ENCODE measurements around the gene TACC2.

The TACC2 gene

DNA sequence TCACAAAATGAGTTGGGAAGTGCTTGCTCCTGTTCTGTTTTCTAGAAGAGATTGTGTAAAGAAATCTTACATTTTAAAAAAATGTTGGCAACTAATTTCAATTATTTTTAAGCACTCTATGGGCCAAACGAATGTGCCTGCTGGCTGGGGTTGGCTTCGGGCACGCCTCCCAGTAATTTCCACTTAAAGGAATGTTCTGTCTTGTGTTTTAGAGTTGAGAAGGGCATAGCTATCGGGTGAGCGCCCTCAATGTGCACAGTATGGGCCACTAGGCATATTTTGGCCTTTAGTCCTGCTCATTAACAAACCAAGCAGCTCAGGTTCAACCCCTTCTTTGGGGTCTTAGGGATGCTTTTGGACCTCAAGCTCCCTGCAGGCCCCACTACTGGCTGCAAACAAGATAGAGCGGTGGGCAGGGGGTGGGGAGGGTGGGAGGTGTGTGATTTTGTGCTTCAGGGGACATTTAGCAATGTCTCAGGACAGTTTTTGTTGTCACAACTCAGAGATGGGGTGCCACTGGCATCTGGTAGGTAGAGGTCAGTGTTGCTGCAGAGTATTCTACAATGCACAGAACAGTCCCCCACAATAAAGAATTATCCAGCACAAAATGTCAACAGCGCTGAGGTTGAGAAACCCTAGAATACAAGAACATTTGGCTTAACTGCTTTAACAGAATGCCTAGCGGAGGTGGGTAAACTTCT, 40.7 kb downstream of the TACC2 start:
- DNase-seq: no peak

DNA sequence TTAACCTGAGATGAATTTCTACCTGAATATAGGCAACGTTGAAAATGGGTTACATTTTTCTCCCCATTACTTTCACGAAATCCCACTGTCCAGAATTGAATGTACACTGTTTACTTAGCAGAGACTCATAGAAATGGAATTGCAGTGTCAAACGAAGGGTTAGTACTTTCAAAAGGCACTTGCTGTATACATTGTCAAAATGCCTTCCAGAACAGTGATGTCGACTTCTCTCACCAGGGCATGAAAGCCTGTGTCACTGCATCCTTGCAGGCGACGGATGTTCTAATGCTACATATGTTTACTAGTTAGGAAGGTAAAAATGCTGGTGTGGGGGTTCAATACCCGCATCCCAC, 41.2 kb downstream of the TACC2 start:
- no peak for DNase-seq

DNA sequence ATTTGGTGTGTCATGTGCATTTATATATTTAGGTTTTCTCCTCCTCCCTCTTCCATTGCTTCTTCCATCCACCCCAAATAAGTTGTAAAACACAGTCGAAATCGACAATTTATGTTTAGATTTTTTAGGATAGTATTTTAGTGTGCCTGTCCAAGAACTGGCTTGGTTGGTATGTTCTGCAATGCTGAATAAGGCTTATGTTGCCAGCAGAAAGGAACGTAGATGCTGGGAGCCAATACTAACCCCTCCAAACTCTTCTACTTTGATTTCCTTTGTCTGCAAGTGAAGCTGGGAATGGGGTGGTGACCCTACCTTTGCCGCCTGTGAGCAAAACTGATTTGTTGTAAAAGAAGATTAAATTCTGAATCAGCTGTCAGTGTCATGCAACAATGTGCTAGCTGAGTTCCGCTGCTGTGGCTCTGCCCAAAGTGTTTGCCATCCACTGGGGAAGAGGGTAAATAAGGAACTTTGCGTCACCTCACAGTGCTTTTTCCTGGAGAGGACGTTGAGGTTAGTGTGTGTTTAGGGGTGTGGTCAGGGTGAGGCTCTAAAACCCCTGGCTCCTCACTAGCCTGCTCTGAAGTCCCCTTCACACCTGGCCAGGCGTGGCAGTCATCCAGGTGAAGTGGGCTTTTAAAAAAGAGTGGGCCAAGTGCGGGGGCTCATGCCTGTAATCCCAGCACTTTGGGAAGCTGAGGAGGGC, 44.4 kb downstream of the TACC2 start:
- DNase-seq: no peak

DNA sequence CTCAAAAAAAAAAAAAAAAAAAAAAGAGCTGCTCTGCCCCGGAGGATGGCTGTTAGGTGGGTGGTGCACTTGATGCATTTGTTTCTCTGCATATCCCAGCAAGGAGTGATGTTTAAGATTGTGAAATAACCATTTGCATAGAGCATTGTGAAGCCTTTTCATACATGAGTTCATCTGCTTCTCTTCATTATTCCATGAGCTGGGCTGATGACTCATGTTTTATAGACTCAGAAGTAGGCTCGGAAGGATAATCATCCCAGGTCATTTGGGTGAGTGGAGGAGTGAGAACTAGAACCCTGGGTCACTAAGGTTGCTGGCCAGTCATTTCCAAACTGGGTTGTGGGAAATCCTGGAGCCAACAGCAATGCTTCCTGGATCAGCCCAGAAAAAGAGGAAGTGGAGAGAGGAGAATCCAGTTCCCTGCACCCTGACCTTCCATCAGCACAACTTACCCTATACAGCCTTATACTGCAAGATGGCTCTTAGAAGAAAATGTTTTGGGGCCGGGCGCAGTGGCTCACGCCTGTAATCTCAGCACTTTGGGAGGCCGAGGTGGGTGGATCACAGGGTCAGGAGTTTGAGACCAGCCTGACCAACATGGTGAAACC, 45.3 kb downstream of the TACC2 start:
- no peak for DNase-seq

DNA sequence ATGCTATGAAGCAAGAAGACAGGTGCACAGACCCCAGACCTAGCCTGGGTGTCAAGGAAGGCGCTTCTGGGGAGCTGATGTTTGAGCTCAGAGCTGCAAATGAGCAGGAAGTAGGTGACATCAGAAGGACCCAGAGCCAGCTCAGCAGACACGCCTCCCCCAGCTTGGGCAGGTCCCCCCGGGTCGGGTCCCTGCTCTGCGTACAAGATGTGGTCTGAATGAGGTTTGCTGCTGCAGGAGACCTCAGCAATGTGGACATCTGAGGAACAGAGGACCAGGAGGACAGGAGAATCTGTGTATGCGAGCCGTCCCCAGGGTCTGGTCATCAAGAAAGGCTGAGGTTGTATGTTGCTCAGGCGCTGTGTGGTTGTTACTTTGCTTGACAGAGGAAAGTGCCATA, 51.8 kb downstream of the TACC2 start:
- no peak for DNase-seq

DNA sequence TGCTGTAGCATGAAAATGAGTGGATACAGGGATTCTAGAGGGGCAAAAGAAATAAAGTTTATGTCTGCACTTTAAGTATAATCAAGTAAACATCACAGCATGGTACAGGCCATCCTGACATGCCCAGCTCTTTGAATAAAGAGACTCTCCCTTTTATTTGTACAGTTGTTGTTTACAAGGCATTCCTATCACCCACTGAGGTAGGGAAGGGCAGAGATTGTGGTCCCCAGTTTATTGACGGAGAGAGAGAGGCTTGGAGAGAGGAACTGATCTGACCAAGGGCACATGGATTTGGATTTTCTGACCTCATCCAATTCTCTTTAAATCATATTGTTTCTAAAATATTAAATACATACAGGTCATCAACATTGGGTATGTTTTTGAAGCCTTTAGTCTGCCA, 53.9 kb downstream of the TACC2 start:
- DNase-seq: no peak

DNA sequence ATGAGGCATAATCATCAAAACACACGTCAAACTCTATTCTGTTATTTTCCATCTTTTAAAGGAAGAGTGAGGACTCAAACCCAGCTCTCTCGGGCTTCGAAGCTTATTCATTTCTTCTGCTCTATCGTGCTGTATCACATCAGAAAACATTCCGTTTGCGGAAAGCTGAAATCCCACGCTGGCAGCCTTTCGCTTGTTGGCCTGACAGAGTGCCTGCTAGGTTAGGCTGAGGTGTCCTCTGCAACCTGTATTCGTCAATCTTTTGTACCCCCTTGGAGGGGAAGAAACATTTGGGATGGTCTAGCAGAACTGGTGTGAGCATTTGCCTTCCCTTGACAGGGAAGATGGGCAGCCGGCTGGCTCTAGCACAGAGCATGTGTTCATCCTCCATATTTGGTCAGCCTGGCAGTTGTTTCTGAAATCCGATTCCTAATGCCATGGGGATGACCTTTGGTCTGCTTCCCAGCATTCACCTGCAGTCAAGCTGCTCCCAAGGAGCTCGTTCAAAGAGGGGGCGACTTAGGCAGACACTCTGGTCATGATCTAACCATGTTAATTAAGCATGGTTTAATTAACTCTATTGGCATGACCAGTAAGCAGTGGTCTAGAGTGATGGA, 55.2 kb downstream of the TACC2 start:
- DNase-seq: no peak

DNA sequence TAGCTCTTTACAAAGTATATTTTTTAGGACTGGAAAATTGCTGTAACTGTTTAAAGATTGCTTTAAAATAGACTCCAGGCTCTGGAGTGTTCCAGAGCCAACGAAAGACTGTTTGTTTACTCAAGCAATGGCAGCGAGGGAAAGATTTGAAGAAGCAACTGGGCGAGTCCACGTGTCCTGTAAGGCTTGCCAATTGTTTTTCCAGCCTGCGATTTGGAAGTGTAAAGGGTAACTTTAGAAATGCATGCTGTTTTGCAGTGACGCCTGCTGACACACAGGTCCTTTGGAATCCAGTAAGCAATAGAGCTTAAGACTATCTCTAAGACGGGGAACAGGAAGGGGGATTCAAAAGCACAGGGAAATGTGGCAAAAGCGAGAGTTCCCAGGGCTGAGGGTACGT, 55.8 kb downstream of the TACC2 start:
- no peak for DNase-seq

DNA sequence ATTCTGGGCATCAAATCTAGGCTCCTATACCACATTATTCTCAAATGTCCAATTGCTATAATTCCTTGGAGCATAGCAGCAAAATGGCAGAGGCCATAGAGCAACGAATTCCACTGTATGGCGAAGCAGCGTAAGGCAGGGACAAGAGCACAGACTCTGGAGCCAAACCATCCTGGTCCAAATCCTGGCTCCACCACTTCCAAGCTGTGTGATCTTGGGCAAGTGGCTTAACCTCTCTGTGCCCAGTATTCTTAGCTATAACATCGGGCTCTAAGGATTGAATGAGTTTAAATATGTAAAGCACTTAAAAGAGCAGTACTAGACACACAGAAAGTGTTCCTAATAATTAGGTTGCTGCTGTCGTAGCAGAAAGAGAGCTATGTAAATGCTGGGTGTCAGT, 56.2 kb downstream of the TACC2 start:
- DNase-seq: no peak

DNA sequence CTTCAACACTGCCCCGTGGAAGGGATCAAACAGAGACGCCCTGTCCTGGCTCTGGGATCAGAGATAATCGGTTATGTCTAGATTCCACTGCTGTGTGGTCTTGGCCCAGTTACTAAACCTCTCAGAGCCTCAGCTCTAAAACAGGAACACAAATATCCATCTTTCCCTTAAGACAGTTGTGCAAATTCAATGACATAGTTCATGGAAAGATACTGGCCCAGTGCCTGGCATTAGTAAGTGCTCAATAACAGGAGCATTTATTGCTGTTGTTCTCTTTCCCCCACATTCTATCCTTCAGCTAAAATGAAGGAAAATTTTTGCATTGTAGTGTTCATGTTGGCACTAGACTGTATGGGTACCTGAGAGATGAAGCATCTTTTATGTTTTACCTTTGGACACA, 58.6 kb downstream of the TACC2 start:
- no peak for DNase-seq

DNA sequence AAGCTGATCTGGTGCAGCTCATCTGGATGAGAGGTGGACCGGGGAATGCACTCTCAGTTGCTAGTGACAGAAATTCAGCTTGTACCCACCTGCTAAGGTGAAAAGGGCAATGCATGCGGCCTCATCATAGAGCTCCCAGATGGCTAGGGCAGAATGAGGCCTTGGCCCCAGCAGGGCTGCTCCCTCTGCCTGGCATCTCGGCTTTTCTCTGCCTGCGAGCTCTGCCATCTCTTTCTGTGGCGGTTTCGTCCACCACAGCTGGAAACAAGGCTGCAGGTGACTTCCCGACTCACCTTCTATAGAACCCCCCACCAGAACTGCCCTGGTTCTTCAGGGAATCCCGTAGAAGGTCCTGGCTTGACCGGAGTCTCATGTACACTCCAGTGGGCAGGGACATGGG, 60.1 kb downstream of the TACC2 start:
- no peak for DNase-seq

DNA sequence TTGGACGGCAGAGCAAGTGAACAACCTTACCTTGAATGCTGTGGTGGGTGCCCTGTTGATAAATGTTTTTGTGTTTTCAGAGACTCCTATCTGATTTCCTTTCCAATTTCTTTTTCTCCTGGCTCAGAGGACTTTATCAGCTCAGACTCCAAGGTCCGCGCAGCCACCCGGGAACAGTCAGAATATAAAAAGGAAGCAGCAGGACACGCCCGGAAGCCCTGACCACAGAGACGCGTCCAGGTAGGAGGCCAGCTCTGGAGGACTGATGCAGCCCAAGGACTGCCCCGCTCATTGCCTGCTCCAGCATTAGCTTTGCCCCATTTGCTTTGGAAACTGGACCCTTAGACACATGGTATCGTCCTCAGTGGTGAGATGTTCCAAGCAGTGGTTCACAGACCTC, 61.3 kb downstream of the TACC2 start:
- no peak for DNase-seq

DNA sequence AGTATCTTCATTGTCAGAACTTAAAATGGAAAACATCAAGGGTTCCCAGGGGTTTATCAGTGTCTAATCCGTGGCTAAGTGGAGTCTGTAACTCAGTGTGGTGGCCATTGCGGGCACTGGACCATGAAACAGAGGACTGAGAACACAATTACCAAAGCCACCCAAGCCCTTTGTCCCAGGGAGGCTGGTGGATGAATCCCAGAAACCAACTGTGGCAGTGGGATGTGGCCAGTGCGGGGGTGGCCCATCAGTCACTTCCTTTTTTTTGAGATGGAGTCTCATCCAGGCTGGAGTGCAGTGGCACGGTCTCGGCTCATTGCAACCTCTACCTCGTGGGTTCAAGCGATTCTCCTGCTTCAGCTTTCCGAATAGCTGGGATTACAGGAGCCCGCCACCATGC, 61.8 kb downstream of the TACC2 start:
- DNase-seq: no peak

DNA sequence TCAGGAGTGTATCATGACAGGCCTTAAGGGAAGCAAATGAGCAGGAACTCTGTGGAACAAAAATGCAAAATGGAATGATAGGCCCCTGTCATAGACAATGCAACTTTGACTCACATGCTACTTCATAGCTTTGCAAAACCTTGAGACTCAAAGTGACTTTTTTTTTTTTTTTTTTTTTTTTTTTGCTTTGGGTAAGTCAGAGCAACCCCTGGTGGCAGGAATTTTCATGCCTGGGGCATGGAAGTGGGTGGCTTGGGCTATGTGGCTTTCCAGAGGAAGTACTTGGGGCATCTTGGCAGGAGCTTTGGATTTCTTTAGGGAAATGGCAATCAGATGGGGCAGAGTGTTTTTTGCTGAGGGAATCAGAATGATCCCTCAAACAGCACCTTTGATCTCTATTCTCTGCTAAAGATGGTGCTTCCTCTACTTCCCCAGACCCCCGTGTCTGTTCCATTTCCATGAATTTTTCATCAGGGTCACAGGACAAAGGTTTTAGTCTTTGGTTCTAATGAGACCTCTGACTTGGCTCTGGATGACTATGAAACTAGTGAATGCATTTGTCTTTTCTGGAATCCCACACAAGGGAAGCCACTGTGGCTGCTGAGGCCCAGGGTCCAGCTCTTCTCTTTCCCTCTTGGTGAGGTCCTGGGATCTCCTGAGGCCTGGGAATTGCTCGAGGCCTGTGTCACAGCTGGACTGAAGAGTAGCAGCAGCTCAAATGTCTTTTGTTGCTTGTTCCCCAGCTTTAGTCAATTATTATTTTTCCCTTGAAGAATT, 62.8 kb downstream of the TACC2 start:
- no peak for DNase-seq

DNA sequence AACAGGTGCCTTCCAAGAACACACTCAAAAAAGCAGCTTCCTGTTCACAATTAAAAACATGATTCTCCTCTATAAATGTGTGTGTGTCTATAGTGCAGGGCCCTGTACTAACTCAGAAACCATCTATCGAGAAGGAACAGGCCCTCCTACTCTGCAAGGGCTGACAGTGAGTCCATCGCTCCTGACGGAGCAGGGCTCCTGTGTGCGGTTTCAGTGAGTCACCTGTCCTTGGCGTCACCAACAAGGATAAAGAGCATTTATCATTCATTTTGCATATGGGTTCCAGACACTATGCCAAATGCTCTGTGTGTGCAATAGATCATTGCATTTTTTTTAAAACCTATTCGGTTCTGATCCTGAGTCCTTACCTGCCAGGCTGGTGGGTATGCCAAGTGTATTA, 63.7 kb downstream of the TACC2 start:
- no peak for DNase-seq

DNA sequence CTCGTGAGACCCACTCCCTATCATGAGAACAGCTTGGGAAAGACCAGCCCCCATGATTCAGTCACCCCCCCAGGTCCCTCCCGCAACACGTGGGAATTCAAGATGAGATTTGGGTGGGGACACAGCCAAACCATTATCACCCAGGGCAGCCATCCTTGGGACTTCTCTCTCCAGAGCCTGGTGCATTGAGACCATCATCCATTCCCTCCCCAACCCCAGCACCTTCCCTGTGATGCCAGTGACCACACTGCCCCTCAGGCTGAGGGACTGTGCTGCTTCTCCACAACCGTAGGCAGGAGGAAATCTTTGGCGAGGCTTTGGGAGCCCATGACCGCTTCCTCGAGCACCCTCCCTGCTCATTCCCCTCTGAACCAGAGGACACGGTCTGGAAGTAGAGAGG, 64.4 kb downstream of the TACC2 start:
- no peak for DNase-seq

DNA sequence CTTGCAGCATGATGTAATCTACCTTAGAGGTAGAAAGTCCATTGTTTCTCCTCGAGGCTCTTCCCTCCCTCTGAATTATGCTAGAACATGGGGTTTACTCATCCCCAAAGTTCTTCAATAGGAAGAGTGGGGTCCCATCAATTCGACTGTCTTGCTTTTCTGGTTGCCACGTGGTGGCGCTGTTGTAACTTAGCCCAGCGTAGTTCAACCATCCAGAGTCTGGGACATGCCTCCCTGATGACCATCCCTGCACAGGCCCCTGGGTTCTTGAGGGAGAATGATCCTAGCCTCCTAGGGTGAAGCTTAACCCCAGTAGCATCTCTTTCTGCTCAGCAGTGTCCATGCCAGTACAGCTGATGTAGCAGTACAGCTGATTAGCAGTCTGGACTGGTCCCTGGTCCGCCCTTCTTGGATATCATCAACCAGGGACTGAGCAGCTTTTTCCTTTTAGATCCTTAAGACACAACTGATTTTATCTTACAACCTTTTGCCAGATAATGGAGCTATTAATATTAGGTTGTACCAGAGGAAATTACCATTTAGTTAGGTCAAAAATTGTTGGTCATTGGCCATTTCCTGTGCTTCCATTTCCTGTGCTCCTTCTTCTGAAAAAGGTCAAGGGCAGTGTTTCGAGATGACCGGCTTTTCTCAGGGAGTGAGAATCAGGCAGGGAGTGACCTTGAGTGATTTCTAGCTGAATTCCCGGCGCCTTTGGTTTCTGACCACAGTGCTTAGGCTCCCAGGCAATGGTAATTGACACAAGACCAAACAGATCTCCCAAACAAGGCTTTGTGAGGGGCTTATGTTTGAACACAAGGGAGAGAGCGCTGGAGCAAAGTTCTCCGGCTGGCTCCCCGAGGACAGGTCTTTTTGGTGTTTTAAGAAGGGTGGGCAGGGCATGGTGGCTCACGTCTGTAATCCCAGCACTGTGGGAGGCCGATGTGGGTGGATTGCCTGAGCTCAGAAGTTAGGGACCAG, 65.4 kb downstream of the TACC2 start:
- no peak for DNase-seq

DNA sequence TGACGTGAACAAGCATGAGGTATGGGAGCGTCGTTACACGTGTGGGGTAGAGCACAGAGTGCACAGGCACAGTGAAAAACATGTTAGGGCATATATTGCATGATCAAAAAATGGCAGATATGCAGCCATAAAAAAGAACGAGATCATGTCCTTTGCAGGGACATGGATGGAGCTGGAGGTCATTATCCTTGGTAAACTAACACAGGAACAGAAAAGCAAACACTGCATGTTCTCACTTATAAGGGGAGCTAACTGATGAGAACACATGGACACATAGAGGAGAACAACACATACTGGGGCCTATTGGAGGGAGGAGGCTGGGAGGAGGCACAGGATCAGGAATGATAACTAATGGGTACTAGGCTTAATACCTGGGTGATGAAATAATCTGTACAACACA, 66.3 kb downstream of the TACC2 start:
- DNase-seq: no peak

DNA sequence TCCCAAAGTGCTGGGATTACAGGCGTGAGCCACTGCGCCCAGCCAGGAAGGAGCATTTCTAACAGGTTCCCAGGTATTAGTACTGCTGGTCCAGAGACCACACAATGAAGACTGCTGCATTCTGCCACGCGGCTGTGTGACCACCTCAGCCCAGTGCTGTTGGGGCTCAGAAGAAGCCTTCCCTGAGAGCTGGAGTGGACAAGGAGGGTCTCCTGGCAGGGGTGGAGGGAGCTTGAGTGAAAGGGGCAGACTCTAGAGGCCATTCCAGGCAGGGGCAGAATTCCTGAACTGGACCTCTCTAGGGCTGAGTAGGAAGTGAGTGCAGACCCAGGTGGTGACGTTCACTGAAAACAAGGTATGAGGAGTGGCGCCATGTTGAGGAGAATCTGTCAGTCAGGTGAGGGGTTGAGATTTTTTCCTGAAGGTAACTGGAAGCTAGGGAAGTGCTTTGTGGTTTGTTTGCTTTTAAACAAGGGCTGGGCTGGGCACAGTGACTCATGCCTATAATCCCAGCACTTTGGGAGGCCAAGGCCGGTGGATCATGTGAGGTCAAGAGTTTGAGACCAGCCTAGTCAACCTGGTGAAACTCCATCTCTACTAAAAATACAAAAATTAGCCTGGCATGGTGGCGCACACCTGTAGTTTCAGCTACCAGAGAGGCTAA, 67.6 kb downstream of the TACC2 start:
- no peak for DNase-seq

DNA sequence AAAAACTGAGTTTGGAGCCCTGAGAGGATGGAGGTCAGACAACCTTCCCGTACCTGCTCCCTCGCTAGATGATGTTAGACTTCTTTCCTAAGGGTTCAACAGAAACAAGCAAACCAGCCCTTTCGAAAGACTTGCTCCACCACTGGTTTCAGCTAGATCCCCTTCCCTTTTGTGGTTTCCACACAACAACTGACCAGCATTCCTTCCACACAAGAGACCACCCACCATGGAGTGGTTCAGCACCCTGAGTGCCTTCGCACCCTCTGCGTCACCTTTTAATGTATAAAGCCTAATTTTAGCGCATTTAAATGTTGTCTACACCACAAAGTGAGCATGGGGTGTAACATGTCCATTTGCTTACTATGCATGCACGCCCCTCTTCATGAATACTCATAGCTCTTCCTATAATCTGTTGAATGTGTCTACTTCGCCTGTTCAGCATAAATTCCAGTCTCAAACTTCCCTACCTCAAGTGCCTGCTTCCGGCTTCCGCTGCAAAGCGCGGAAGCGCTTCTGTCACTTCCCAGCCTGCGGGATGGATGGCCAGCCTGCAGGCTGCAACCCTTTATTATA, 69.0 kb downstream of the TACC2 start:
- no peak for DNase-seq

DNA sequence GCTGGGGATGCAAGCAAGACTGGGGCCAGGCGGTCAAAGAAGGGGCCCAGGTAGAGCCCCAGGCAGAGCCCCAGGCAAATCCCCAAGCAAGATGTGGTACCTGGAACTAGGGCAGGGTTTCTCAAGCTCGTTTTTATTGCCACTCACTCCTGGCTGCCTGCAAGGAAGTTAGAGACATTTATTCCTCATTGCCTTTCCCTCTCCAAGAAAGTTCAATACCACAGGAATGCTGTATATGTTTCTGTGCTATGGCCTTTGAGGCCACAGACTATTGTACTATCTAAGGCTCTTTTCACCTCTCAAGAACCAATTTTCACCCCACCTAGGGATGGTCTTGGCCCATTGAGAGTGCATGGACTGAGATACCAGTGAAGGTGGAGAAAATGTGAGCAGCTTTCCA, 71.3 kb downstream of the TACC2 start:
- DNase-seq: no peak

Data from activated gamma-delta T cell (primary cell).